ENCODE results near the gene MAFB. TPM values are rescaled to one million over a fixed set of nuclear protein-coding genes. Genes with fewer than 3 reads are reported as not detected.

The MAFB gene
- total RNA-seq, 6 donors from 2014 or later: 34.0 to 81.7 (median 60.5) TPM

- Histone ChIP-seq H3K4me1 (peaks cover 24 to 54% (median 27%) of the 10 kb centered on the region in 4 donors), H3K9me3 (no peaks in the 10 kb centered on the region), H3K36me3 (no peaks in the 10 kb centered on the region), H3K4me3 (no peak overlapping the region), H3K27ac (no peak overlapping the region), H3K27me3 (peaks cover 0 to 28% (median 13%) of the 10 kb centered on the region in 4 donors)
- no peak for ATAC-seq (ENCODE audit: low FRiP score in 2 of 2)
- DNase-seq: peak in 1 of 2 donors; percentile 53
- 13 to 22% methylated on average over 16 to 52 of the region's 52 CpGs for WGBS, 2 donors
- TF ChIP-seq POLR2AphosphoS5 (IDR thresholded peaks at IDR 0.05) (no peak), CTCF (IDR thresholded peaks at IDR 0.05) (no peak), POLR2A (IDR thresholded peaks at IDR 0.05) (no peak), EP300 (IDR thresholded peaks at IDR 0.05) (no peak)
Measured at GRCh38 chr20:40692240-40693011, 3.4 kb upstream of the MAFB start.

- ATAC-seq (ENCODE audit: low FRiP score in 2 of 2) (no peak), DNase-seq (peak in 1 of 2 donors; percentile 39)
- no peak overlapping the region for H3K27ac ChIP-seq
- H3K4me1 ChIP-seq: peaks cover 24 to 59% (median 28%) of the 10 kb centered on the region in 4 donors
- no peaks in the 10 kb centered on the region for H3K9me3 ChIP-seq
- no peaks in the 10 kb centered on the region for H3K36me3 ChIP-seq
- H3K4me3 ChIP-seq: no peak overlapping the region
- TF ChIP-seq EP300 (IDR thresholded peaks at IDR 0.05) (no peak), CTCF (IDR thresholded peaks at IDR 0.05) (no peak), POLR2AphosphoS5 (IDR thresholded peaks at IDR 0.05) (no peak), POLR2A (IDR thresholded peaks at IDR 0.05) (no peak)
- WGBS, 2 donors: 33 to 35% methylated on average over 17 to 29 of the region's 29 CpGs
- H3K27me3 ChIP-seq: peaks cover 0 to 28% (median 13%) of the 10 kb centered on the region in 4 donors
Measured at GRCh38 chr20:40691566-40692239, 2.7 kb upstream of the MAFB start.

- no peaks in the 10 kb centered on the region for H3K9me3 ChIP-seq
- peak overlapping the region in 1 of 4 donors; percentile 94 for H3K27ac ChIP-seq
- WGBS, 2 donors: 20 to 25% methylated on average over 28 to 45 of the region's 45 CpGs
- H3K36me3 ChIP-seq: no peaks in the 10 kb centered on the region
- ATAC-seq (ENCODE audit: low FRiP score in 2 of 2): no peak
- peak overlapping the region in 3 of 4 donors; percentile 57 to 77 (median 61) for H3K4me3 ChIP-seq
- H3K4me1 ChIP-seq: peaks cover 24 to 66% (median 31%) of the 10 kb centered on the region in 4 donors
- peaks cover 0 to 28% (median 13%) of the 10 kb centered on the region in 4 donors for H3K27me3 ChIP-seq
- DNase-seq: peak in 1 of 2 donors; percentile 61
- no peak for TF ChIP-seq POLR2A (IDR thresholded peaks at IDR 0.05)
- TF ChIP-seq CTCF (IDR thresholded peaks at IDR 0.05): no peak
- no peak for TF ChIP-seq POLR2AphosphoS5 (IDR thresholded peaks at IDR 0.05)
- no peak for TF ChIP-seq EP300 (IDR thresholded peaks at IDR 0.05)
Measured at GRCh38 chr20:40690836-40691565, 2.0 kb upstream of the MAFB start.

- H3K4me1 ChIP-seq: peaks cover 24 to 67% (median 31%) of the 10 kb centered on the region in 4 donors
Measured at GRCh38 chr20:40689943-40690835, 1.2 kb upstream of the MAFB start.

More at GRCh38 chr20:40689943-40690835, 1.2 kb upstream of the MAFB start:
- H3K4me3 ChIP-seq: peak overlapping the region; percentile 38 to 77 (median 59)
- H3K27me3 ChIP-seq: peaks cover 0 to 28% (median 13%) of the 10 kb centered on the region in 4 donors
- TF ChIP-seq POLR2A (IDR thresholded peaks at IDR 0.05) (no peak), EP300 (IDR thresholded peaks at IDR 0.05) (no peak), CTCF (IDR thresholded peaks at IDR 0.05) (peak; percentile 90 to 97 (median 96)), POLR2AphosphoS5 (IDR thresholded peaks at IDR 0.05) (no peak)
- H3K9me3 ChIP-seq: no peaks in the 10 kb centered on the region
- peak overlapping the region; percentile 89 to 94 (median 92) for H3K27ac ChIP-seq
- DNase-seq (peak; percentile 94 to 97), ATAC-seq (ENCODE audit: low FRiP score in 2 of 2) (peak; percentile 83 to 90)
- no peaks in the 10 kb centered on the region for H3K36me3 ChIP-seq
- 6 to 10% methylated on average over 11 to 70 of the region's 84 CpGs for WGBS, 2 donors
